Measurements from ENCODE around the gene FOXQ1. TPM values are rescaled to one million over a fixed set of nuclear protein-coding genes. Genes with fewer than 3 reads are reported as not detected.

FOXQ1 gene
- total and polyA plus RNA-seq, 2 of the 13 experiments (the other 11 are each of a cell fraction or from before 2014, with no cell fraction given): 35.2 to 39.8 TPM

- WGBS (ENCODE audit: low lambda C conversion rate): 76% methylated on average over 3 of the region's 3 CpGs
- no peaks in the 10 kb centered on the region for H3K4me1 ChIP-seq (ENCODE audit: insufficient read depth, low read length)
- CTCF ChIA-PET (ENCODE audit: low intra/inter-chr PET ratio, low total read pairs): no interaction called here
- no peak overlapping the region for H3K27ac ChIP-seq (ENCODE audit: extremely low read length, insufficient read depth, low read length)
- DNase-seq (ENCODE audit: low spot score) (no peak), ATAC-seq (no peak), FAIRE-seq (no peak)
- peaks cover 29% of the 10 kb centered on the region for H3K9me3 ChIP-seq (ENCODE audit: low read length)
- H3K9ac ChIP-seq (ENCODE audit: insufficient read depth, low read depth, low read length): no peak overlapping the region
- in situ Hi-C loops (cut with HindIII; ENCODE audit: extremely low pct_ligation_motif_present, low pct_unique_long_range_greater_than_20kb): no loop called here
- no peak overlapping the region for H3K4me2 ChIP-seq (ENCODE audit: low read depth, low read length)
- H2AFZ ChIP-seq (ENCODE audit: low read length): no peak overlapping the region
- intact Hi-C loops (cut with micrococcal nuclease; ENCODE audit: unreplicated experiment): no loop called here
- POLR2A ChIA-PET: no interaction called here
- TF ChIP-seq ATAD3A (CRISPR knock-in tag; IDR thresholded peaks at IDR 0.05): no peak
- no peak for TF ChIP-seq SALL1 (CRISPR knock-in tag; IDR thresholded peaks at IDR 0.05)
- no peak for TF ChIP-seq HES4 (CRISPR knock-in tag; IDR thresholded peaks at IDR 0.05; ENCODE audit: borderline replicate concordance)
- no peak for TF ChIP-seq NFKBIZ (CRISPR knock-in tag; IDR thresholded peaks at IDR 0.05)
- TF ChIP-seq MAF1 (CRISPR knock-in tag; IDR thresholded peaks at IDR 0.05; ENCODE audit: borderline replicate concordance): no peak
- TF ChIP-seq SOX13 (IDR thresholded peaks at IDR 0.05): no peak
- no peak for TF ChIP-seq SOX13 (CRISPR knock-in tag; conservative IDR thresholded peaks at IDR 0.05 in 1 of 2, IDR thresholded peaks at IDR 0.05 in 1 of 2)
- TF ChIP-seq SIN3B (IDR thresholded peaks at IDR 0.05; ENCODE audit: low read length): no peak
- TF ChIP-seq ZNF550 (CRISPR knock-in tag; IDR thresholded peaks at IDR 0.05; ENCODE audit: borderline replicate concordance): no peak
- no peak for TF ChIP-seq HCFC1 (IDR thresholded peaks at IDR 0.05; ENCODE audit: low read depth, low read length)
- no peak for TF ChIP-seq ZFP82 (CRISPR knock-in tag; IDR thresholded peaks at IDR 0.05; ENCODE audit: borderline replicate concordance)
- TF ChIP-seq ZNF430 (CRISPR knock-in tag; IDR thresholded peaks at IDR 0.05): no peak
- TF ChIP-seq KDM3A (CRISPR knock-in tag; IDR thresholded peaks at IDR 0.05; ENCODE audit: low read depth): no peak
- TF ChIP-seq ZNF12 (CRISPR knock-in tag; IDR thresholded peaks at IDR 0.05): no peak
- TF ChIP-seq ZBTB43 (CRISPR knock-in tag; conservative IDR thresholded peaks at IDR 0.05): no peak
- TF ChIP-seq MIER2 (CRISPR knock-in tag; IDR thresholded peaks at IDR 0.05): no peak
- H3K27me3 ChIP-seq (ENCODE audit: control insufficient read depth in 1 of 2, insufficient read depth in 2 of 2, low read length in 2 of 2): peaks cover 3 to 4% of the 10 kb centered on the region in 2 experiments; a peak in 2 of 5 replicates
- H4K20me1 ChIP-seq (ENCODE audit: insufficient read depth, low read length): no peaks in the 10 kb centered on the region
- H3K79me2 ChIP-seq (ENCODE audit: insufficient read depth, low read length): no peaks in the 10 kb centered on the region
- no TSS peak for BruUV-seq (replicated peaks)
- no peak overlapping the region for H3K4me3 ChIP-seq (replicated peaks in 1 of 3; ENCODE audit: insufficient read depth in 1 of 3, low read depth in 2 of 3, low read length in 3 of 3)
- no peaks in the 10 kb centered on the region for H3K36me3 ChIP-seq (replicated peaks in 1 of 2; ENCODE audit: control insufficient read depth in 1 of 2, insufficient read depth in 2 of 2, low read length in 2 of 2)
Measured at GRCh38 chr6:1347161-1347560, 35.3 kb downstream of the FOXQ1 start.
